Lower leg skin (tissue), 3 donors: Measurements from ENCODE around the gene IL4I1.

Source experiments
- POLR2A ChIP-seq, 2 donors: fragments of 450-650 bp; IDR thresholded peaks; one replicate each; pipeline ENCODE4 v1.6.1; 2016 to 2017; ENCODE audit warnings: antibody characterized with exemption in 2 of 2, mild to moderate bottlenecking in 1 of 2, moderate library complexity in 1 of 2
- TF ChIP-seq, protein P1 (sequence below), 3 donors: fragments of 450-650 bp; IDR thresholded peaks; one replicate each; pipeline ENCODE4 v1.5.1; 2016; ENCODE audit warnings: antibody characterized with exemption in 3 of 3, mild to moderate bottlenecking in 3 of 3, moderate library complexity in 2 of 3

DNA sequence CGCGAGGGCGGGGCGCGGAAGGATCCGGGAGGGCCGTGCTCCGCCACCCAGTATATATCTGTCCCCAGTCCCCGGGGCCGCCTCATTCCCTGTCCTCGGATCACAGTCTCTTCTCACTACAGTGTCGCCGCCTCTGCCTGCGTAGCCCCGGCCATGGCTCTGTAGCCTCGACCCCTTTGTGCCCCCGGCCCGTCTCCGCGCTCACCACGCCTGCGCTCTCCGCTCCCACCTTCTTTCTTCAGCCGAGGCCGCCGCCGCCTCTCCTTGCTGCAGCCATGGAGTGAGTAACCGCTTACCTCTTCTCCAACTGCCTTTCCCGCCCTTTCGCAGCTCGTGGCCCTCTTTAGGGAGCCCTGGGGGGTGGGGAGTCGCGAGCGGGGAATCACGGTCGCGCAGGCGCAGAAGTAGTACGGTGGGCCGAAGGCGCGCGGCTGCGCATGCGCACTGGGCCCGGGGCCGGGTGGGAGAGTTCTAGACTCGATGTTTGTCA lies 32.5 kb upstream of the IL4I1 start, which contains the start of the genes ATF5 and NUP62:
- TF ChIP-seq POLR2A (IDR thresholded peaks at IDR 0.05): no peak
- TF ChIP-seq, protein P1, sequence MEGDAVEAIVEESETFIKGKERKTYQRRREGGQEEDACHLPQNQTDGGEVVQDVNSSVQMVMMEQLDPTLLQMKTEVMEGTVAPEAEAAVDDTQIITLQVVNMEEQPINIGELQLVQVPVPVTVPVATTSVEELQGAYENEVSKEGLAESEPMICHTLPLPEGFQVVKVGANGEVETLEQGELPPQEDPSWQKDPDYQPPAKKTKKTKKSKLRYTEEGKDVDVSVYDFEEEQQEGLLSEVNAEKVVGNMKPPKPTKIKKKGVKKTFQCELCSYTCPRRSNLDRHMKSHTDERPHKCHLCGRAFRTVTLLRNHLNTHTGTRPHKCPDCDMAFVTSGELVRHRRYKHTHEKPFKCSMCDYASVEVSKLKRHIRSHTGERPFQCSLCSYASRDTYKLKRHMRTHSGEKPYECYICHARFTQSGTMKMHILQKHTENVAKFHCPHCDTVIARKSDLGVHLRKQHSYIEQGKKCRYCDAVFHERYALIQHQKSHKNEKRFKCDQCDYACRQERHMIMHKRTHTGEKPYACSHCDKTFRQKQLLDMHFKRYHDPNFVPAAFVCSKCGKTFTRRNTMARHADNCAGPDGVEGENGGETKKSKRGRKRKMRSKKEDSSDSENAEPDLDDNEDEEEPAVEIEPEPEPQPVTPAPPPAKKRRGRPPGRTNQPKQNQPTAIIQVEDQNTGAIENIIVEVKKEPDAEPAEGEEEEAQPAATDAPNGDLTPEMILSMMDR (IDR thresholded peaks at IDR 0.05): no peak
